ENCODE measurements around the gene CSTF2.

The CSTF2 gene

GRCh38 chrX:100880368-100880767, 60.2 kb downstream of the CSTF2 start:
- FAIRE-seq (no peak), DNase-seq (ENCODE audit: insufficient read length) (no peak)
- TF ChIP-seq POLR2A (IDR thresholded peaks at IDR 0.05; ENCODE audit: low read depth, low read length) = no peak
- TF ChIP-seq TAF1 (IDR thresholded peaks at IDR 0.05; ENCODE audit: borderline replicate concordance, low read depth, low read length) = no peak
- TF ChIP-seq POLR2AphosphoS5 (IDR thresholded peaks at IDR 0.05; ENCODE audit: low read depth, low read length) = no peak

- FAIRE-seq (no peak), DNase-seq (ENCODE audit: insufficient read length) (no peak)
Measured at GRCh38 chrX:100883654-100884053, 63.5 kb downstream of the CSTF2 start.

More at GRCh38 chrX:100883654-100884053, 63.5 kb downstream of the CSTF2 start:
- TF ChIP-seq TAF1 (IDR thresholded peaks at IDR 0.05; ENCODE audit: borderline replicate concordance, low read depth, low read length) = no peak
- no peak for TF ChIP-seq POLR2A (IDR thresholded peaks at IDR 0.05; ENCODE audit: low read depth, low read length)

Data from GM12892 (cell line).